ACC112 (cell line): Measurements from ENCODE around the gene SUPT16H.

Experiments
- H2AFZ ChIP-seq: fragments of 200-600 bp; sonication (generic); one replicate; pipeline ENCODE4 v1.6.0; 2017; ENCODE audit warnings: antibody characterized with exemption, low read length; ENCODE audit not compliant: unreplicated experiment
- H3K27ac ChIP-seq: fragments of 200-600 bp; sonication (generic); 2 replicates; pipeline ENCODE4 v1.5.1; 2014; ENCODE audit warnings: low read depth, mild to moderate bottlenecking, antibody characterized with exemption, low read length, moderate library complexity
- H3K27me3 ChIP-seq: fragments of 200-600 bp; sonication (generic); 2 replicates; pipeline ENCODE4 v1.6.1; 2014; ENCODE audit warnings: mild to moderate bottlenecking, antibody characterized with exemption, low read length, moderate library complexity, mixed read lengths; ENCODE audit not compliant: insufficient read depth
- H3K36me3 ChIP-seq: fragments of 200-600 bp; sonication (generic); 2 replicates; pipeline ENCODE4 v1.6.1; 2016; ENCODE audit warnings: mild to moderate bottlenecking, antibody characterized with exemption, low read length, moderate library complexity, mixed read lengths; ENCODE audit not compliant: insufficient read depth
- H3K4me1 ChIP-seq: fragments of 200-600 bp; sonication (generic); one replicate; pipeline ENCODE4 v1.6.1; 2016; ENCODE audit warnings: low read length, mixed read lengths; ENCODE audit not compliant: insufficient read depth, unreplicated experiment, control insufficient read depth
- H3K4me3 ChIP-seq: fragments of 200-600 bp; sonication (generic); 2 replicates; pipeline ENCODE4 v1.5.1; 2014; ENCODE audit warnings: mild to moderate bottlenecking, low read depth, low read length
- H3K79me2 ChIP-seq: fragments of 200-600 bp; sonication (generic); one replicate; pipeline ENCODE4 v1.6.0; 2016; ENCODE audit warnings: low read length; ENCODE audit not compliant: control insufficient read depth, unreplicated experiment, insufficient read depth

SUPT16H gene

GRCh38 chr14:21302013-21302835 is 81.6 kb downstream of the SUPT16H start:
- Histone ChIP-seq H3K4me1 (peaks cover 3% of the 10 kb centered on the region), H3K27ac (no peak overlapping the region), H3K27me3 (peaks cover 12% of the 10 kb centered on the region), H3K36me3 (no peaks in the 10 kb centered on the region), H3K79me2 (no peaks in the 10 kb centered on the region), H3K4me3 (no peak overlapping the region), H2AFZ (no peak overlapping the region)
